Keratinocyte (primary cell): ENCODE measurements around the gene SERPINA1. TPM values are rescaled to one million over a fixed set of nuclear protein-coding genes. Genes with fewer than 3 reads are reported as not detected.

ENCODE experiments used
- DNase-seq: peaks from one replicate; pipeline ENCODE4 v3.0.0-alpha.2; 2011; ENCODE audit warnings: low read depth, missing footprints, low spot score
- FAIRE-seq: peaks from 2 replicates; lab custom pipeline; 2011; peaks lifted over from hg19 to GRCh38; lab: Jason Lieb, UNC
- H2AFZ ChIP-seq: 2 replicates; pipeline ENCODE4 v1.6.0; 2012; ENCODE audit warnings: low read length, control low read depth, inconsistent platforms; ENCODE audit not compliant: control insufficient read depth
- H3K27ac ChIP-seq: 2 replicates; pipeline ENCODE4 v1.5.1; 2011; ENCODE audit warnings: low read length; ENCODE audit not compliant: control insufficient read depth, insufficient read depth
- H3K27me3 ChIP-seq: 3 replicates; pipeline ENCODE4 v1.6.0; 2011; ENCODE audit warnings: low read length; ENCODE audit not compliant: control insufficient read depth, insufficient read depth; ENCODE audit errors: extremely low read depth
- H3K36me3 ChIP-seq, 2 experiments: 2 replicates in 1 of 2; 3 replicates in 1 of 2; pipeline ENCODE4 v1.5.1; 2011; ENCODE audit warnings: low read length in 2 of 2, mild to moderate bottlenecking in 1 of 2; ENCODE audit not compliant: control insufficient read depth in 2 of 2, insufficient read depth in 2 of 2; ENCODE audit errors: extremely low read depth in 1 of 2
- H3K4me1 ChIP-seq: 3 replicates; pipeline ENCODE4 v1.5.1; 2011; ENCODE audit warnings: low read length; ENCODE audit not compliant: control insufficient read depth, insufficient read depth; ENCODE audit errors: extremely low read depth
- H3K4me2 ChIP-seq: 3 replicates; pipeline ENCODE4 v1.6.0; 2011; ENCODE audit warnings: low read depth, low read length; ENCODE audit not compliant: control insufficient read depth, insufficient read depth; ENCODE audit errors: extremely low read depth
- H3K4me3 ChIP-seq, 3 experiments: fragments of 200-600 bp in 1 of 3; sonication (generic) in 1 of 3; 2 replicates in 2 of 3; 3 replicates in 1 of 3; pipeline ENCODE4 v1.5.1; 2011 to 2016; ENCODE audit warnings: low read length in 3 of 3, mild to moderate bottlenecking in 3 of 3, control low read depth in 2 of 3, inconsistent platforms in 1 of 3, low read depth in 1 of 3, mixed read lengths in 1 of 3, mixed run types in 1 of 3, moderate library complexity in 1 of 3; ENCODE audit not compliant: control insufficient read depth in 2 of 3, insufficient read depth in 2 of 3; ENCODE audit errors: extremely low read depth in 1 of 3
- H3K79me2 ChIP-seq: 2 replicates; pipeline ENCODE4 v1.6.0; 2012; ENCODE audit warnings: low read length; ENCODE audit not compliant: control insufficient read depth, insufficient read depth
- H3K9ac ChIP-seq: 3 replicates; pipeline ENCODE4 v1.6.0; 2011; ENCODE audit warnings: low read length; ENCODE audit not compliant: control insufficient read depth, insufficient read depth; ENCODE audit errors: extremely low read depth
- H3K9me1 ChIP-seq: 3 replicates; pipeline ENCODE4 v1.6.0; 2011; ENCODE audit warnings: low read length; ENCODE audit not compliant: control insufficient read depth, insufficient read depth; ENCODE audit errors: extremely low read depth
- H3K9me3 ChIP-seq: 2 replicates; pipeline ENCODE4 v1.5.1; 2012; ENCODE audit warnings: low read depth, low read length; ENCODE audit not compliant: control insufficient read depth
- H4K20me1 ChIP-seq: 3 replicates; pipeline ENCODE4 v1.6.0; 2011; ENCODE audit warnings: low read length; ENCODE audit not compliant: control insufficient read depth, insufficient read depth; ENCODE audit errors: extremely low read depth
- EZH2 ChIP-seq: IDR thresholded peaks from one replicate; pipeline ENCODE4 v1.6.1; 2012; ENCODE audit warnings: inconsistent platforms, mild to moderate bottlenecking, low read length, moderate library complexity
- dilution Hi-C: fragments of 300-500 bp; cut with MboI; formaldehyde crosslinking; loops from one replicate; pipeline ENCODE4 v1.7.0; 2020; ENCODE audit warnings: low sequenced_read_pairs; ENCODE audit not compliant: extremely low pct_ligation_motif_present
- polyA plus RNA-seq, 5 experiments: library from polyadenylated mRNA; depleted of rRNA in 3 of 5; stranded (reverse) in 3 of 5; stranded (forward) in 1 of 5; unstranded in 1 of 5; fragments of >200 nt; gene quantifications; 1 replicate in 1 of 5; 2 replicates in 3 of 5; 3 replicates in 1 of 5; pipeline versions ENCODE4 v1.2.1 to v1.2.3, GENCODE V29; 2011 to 2012; ENCODE audit warnings: missing spikeins in 2 of 5, low read depth in 1 of 5, low replicate concordance in 1 of 5
- TF ChIP-seq, protein P1 (sequence below), 3 experiments: IDR thresholded peaks in 1 of 3; conservative IDR thresholded peaks in 1 of 3; optimal IDR thresholded peaks in 1 of 3; 2 replicates in 2 of 3; 3 replicates in 1 of 3; pipeline versions ENCODE3 to v1.5.1; 2011; ENCODE audit warnings: low read length in 3 of 3, mild to moderate bottlenecking in 3 of 3, moderate library complexity in 2 of 3, control low read depth in 1 of 3, inconsistent platforms in 1 of 3; ENCODE audit not compliant: insufficient read depth in 2 of 3; ENCODE audit errors: extremely low read depth in 1 of 3

Gene SERPINA1
- polyA plus RNA-seq, 1 donor (not counting 4 experiments of a cell fraction or from before 2014, with no cell fraction given), result 0.71 TPM

DNA sequence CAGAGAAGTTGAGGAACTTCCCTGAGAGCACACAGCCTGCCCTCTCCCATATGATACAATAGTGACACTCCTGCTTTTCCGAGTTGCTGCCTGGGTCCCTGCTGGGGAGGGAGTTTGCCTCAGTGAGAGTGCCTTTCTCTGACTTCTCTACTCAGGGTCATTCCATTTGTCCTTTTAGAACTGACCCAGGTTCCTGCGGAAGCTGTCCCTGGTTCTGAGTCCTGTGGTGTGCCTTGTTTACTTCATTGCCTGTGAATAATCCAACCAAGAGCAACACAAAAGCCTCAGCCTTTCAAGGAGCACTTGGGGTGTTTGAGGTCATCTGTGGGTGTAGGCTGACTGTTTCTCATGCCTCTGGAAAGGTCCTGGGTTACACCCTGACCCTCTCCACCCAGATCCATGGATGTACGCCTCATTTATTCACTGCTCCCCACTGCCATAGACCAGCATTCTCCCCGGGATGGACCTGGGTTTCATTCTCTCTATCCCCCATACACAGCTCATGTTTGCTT, 13.6 kb downstream of the SERPINA1 start:
- H3K27ac ChIP-seq, result no peak overlapping the region
- H3K79me2 ChIP-seq, result no peaks in the 10 kb centered on the region
- FAIRE-seq, result no peak
- no peak for TF ChIP-seq EZH2
- no peak overlapping the region for H3K9ac ChIP-seq
- H3K4me1 ChIP-seq, result peaks cover 13% of the 10 kb centered on the region
- H3K9me1 ChIP-seq, result no peaks in the 10 kb centered on the region
- H3K4me3 ChIP-seq, result no peak overlapping the region
- DNase-seq, result no peak
- no peak overlapping the region for H3K4me2 ChIP-seq
- no peaks in the 10 kb centered on the region for H3K36me3 ChIP-seq
- H4K20me1 ChIP-seq, result no peaks in the 10 kb centered on the region
- no peak overlapping the region for H2AFZ ChIP-seq
- dilution Hi-C loops, result no loop called here
- H3K9me3 ChIP-seq, result no peaks in the 10 kb centered on the region
- H3K27me3 ChIP-seq, result no peaks in the 10 kb centered on the region

DNA sequence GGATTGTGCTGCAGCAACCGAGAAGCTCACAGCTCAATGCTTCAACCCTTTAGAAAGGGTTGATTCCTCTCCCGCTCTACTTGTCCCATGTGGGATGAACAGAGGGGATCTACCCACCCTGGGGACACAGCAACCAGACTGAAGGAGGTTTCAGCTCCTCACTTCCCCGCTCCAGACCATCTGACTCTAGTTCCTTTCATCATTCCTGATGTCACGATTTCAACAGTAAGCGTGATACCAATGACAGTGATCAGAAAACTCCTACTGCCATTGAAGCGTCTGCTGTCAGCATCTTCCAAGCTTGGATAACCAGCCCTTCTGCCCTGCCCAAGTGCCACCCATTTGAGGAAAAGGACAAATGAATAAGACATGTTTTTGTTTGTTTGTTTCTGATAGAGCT, 14.3 kb downstream of the SERPINA1 start:
- TF ChIP-seq, protein P1, sequence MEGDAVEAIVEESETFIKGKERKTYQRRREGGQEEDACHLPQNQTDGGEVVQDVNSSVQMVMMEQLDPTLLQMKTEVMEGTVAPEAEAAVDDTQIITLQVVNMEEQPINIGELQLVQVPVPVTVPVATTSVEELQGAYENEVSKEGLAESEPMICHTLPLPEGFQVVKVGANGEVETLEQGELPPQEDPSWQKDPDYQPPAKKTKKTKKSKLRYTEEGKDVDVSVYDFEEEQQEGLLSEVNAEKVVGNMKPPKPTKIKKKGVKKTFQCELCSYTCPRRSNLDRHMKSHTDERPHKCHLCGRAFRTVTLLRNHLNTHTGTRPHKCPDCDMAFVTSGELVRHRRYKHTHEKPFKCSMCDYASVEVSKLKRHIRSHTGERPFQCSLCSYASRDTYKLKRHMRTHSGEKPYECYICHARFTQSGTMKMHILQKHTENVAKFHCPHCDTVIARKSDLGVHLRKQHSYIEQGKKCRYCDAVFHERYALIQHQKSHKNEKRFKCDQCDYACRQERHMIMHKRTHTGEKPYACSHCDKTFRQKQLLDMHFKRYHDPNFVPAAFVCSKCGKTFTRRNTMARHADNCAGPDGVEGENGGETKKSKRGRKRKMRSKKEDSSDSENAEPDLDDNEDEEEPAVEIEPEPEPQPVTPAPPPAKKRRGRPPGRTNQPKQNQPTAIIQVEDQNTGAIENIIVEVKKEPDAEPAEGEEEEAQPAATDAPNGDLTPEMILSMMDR (optimal IDR thresholded peaks at IDR 0.05 in 1 of 3, IDR thresholded peaks at IDR 0.05 in 1 of 3, conservative IDR thresholded peaks at IDR 0.05 in 1 of 3; ENCODE audit: extremely low read depth in 1 of 3, insufficient read depth in 2 of 3, low read length in 3 of 3), result no peak
- TF ChIP-seq EZH2, result no peak
- DNase-seq (no peak), FAIRE-seq (no peak)
- no peaks in the 10 kb centered on the region for H3K36me3 ChIP-seq
- peak overlapping the region; percentile 23 for H3K4me2 ChIP-seq
- H2AFZ ChIP-seq, result no peak overlapping the region
- peak overlapping the region; percentile 14 for H3K9ac ChIP-seq
- H3K9me1 ChIP-seq, result no peaks in the 10 kb centered on the region
- dilution Hi-C loops, result no loop called here
- H3K27ac ChIP-seq, result peak overlapping the region; percentile 53
- H3K4me3 ChIP-seq, result peak overlapping the region in 1 of 3 experiments; percentile 8
- H4K20me1 ChIP-seq, result no peaks in the 10 kb centered on the region
- no peaks in the 10 kb centered on the region for H3K27me3 ChIP-seq
- no peaks in the 10 kb centered on the region for H3K9me3 ChIP-seq
- H3K4me1 ChIP-seq, result peaks cover 13% of the 10 kb centered on the region
- H3K79me2 ChIP-seq, result no peaks in the 10 kb centered on the region

DNA sequence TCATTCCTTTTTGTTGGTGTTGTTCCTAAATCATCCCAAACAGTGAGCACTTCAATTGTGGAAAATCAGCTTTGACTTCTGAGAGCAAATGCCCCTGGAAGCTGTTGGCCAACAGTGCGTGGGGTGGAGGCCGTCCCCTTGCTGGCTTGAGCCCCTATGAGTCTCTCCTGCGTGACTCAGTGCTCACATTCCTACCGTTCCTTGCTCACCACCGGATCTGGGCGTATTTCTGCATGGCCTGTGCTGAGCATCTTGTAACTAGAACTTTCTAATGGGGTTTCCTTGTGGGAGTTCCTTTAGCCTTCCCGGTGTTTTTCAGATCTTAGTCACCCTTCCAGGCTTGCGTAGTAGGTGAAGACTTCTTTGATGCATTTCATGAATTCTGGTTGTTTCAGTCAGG, 14.7 kb downstream of the SERPINA1 start:
- peak overlapping the region; percentile 23 for H3K4me2 ChIP-seq
- dilution Hi-C loops, result no loop called here
- no peaks in the 10 kb centered on the region for H3K36me3 ChIP-seq
- peaks cover 13% of the 10 kb centered on the region for H3K4me1 ChIP-seq
- H3K9me3 ChIP-seq, result no peaks in the 10 kb centered on the region
- no peak for TF ChIP-seq EZH2
- TF ChIP-seq, protein P1 (optimal IDR thresholded peaks at IDR 0.05 in 1 of 3, IDR thresholded peaks at IDR 0.05 in 1 of 3, conservative IDR thresholded peaks at IDR 0.05 in 1 of 3; ENCODE audit: extremely low read depth in 1 of 3, insufficient read depth in 2 of 3, low read length in 3 of 3), result no peak
- H3K4me3 ChIP-seq, result no peak overlapping the region
- no peaks in the 10 kb centered on the region for H3K27me3 ChIP-seq
- peak overlapping the region; percentile 14 for H3K9ac ChIP-seq
- no peaks in the 10 kb centered on the region for H4K20me1 ChIP-seq
- no peaks in the 10 kb centered on the region for H3K79me2 ChIP-seq
- FAIRE-seq (peak; percentile 73), DNase-seq (peak; percentile 36)
- peak overlapping the region; percentile 53 for H3K27ac ChIP-seq
- H2AFZ ChIP-seq, result no peak overlapping the region
- H3K9me1 ChIP-seq, result no peaks in the 10 kb centered on the region
